Stimulated activated memory B cell treated with anti-CD40 and anti-IgM and Interleukin-4, amounts not matched to agents 10 μg/mL and 1 μg/mL and 100 μg/mL, for 72 hours (primary cell): ENCODE measurements around the gene EVX1.
A peak's percentile ranks its signal among the peaks of the same experiment; 100 is the strongest.

Source experiments
- ATAC-seq: fragments of 150-1000 bp; cut with Tn5 transposase; 2 replicates; pipeline ENCODE4 v1.10.0; 2021
- H3K27ac Mint-ChIP-seq: one replicate; pipeline ENCODE4 v1.8.0; 2022; ENCODE audit warnings: mild to moderate bottlenecking, mixed read lengths
- H3K27me3 Mint-ChIP-seq: one replicate; pipeline ENCODE4 v1.8.0; 2022; ENCODE audit warnings: mixed read lengths
- H3K36me3 Mint-ChIP-seq: one replicate; pipeline ENCODE4 v1.8.0; 2022; ENCODE audit warnings: mixed read lengths
- H3K4me1 Mint-ChIP-seq: one replicate; pipeline ENCODE4 v1.8.0; 2022; ENCODE audit warnings: mixed read lengths
- H3K4me3 Mint-ChIP-seq: one replicate; pipeline ENCODE4 v1.8.0; 2022; ENCODE audit warnings: mild to moderate bottlenecking, moderate library complexity, mixed read lengths
- H3K9me3 Mint-ChIP-seq: one replicate; pipeline ENCODE4 v1.8.0; 2022; ENCODE audit warnings: mixed read lengths

The EVX1 gene

DNA sequence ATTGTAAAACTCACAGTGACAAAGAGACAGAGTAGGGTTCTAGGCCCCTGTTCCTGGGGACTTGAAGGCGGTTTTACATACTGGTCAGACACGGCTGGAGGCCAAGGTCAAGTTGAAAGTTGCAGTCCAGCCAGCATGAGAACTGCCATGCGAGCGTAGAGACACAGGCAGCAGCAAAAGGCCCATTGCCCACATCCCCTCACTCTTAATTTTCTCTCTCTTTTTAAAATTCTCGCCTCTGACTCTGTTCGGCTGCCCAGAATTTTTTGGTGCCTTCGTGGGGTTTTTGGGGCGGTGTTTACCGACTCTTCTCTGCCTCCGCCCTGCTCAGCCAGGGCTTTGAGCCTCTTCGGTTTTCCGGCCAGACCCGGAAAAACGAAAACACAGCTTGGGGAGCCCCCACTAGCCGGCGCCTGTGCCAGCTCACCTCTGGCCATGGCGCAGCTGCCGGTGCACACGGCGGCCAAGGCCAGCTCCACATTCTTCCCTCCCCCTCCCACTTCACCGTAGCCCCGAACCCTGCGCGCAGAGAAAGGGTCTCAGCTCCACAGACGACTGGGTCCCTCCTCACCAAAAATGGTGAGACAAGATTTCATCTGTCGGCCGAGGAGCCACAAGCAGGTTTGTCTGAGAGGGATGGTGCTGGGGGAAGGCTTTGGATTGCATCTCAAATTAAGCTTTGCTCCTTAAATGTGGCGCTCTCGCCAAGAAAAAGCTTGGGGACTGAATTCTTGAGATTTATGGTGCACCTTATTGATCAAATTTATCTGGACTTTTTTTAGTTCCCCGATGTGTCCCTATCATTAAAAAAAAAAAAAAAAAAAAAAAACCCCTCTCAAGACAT is 40.4 kb upstream of the EVX1 start:
- Mint-ChIP-seq H3K27me3 (peaks cover 99% of the 10 kb centered on the region), H3K9me3 (no peaks in the 10 kb centered on the region), H3K4me3 (no peak overlapping the region), H3K27ac (no peak overlapping the region), H3K36me3 (no peaks in the 10 kb centered on the region), H3K4me1 (peaks cover 43% of the 10 kb centered on the region)
- ATAC-seq, result no peak

DNA sequence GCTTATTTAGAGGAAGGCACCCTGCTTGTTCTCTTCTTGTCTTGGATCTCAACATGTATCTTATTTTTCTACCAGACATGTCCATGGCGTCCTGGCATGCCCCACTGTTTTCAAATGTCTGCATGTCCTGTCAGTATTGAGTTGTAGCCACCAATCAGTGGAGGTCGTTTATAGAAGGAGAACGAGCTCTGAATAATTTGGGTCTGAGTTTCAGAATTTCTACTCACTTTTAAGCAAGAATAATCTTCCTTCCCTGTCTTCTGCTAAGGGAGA is 39.8 kb upstream of the EVX1 start:
- Mint-ChIP-seq H3K9me3 (no peaks in the 10 kb centered on the region), H3K4me3 (no peak overlapping the region), H3K27ac (no peak overlapping the region), H3K27me3 (peaks cover 99% of the 10 kb centered on the region), H3K4me1 (peaks cover 43% of the 10 kb centered on the region), H3K36me3 (no peaks in the 10 kb centered on the region)
- ATAC-seq, result no peak

DNA sequence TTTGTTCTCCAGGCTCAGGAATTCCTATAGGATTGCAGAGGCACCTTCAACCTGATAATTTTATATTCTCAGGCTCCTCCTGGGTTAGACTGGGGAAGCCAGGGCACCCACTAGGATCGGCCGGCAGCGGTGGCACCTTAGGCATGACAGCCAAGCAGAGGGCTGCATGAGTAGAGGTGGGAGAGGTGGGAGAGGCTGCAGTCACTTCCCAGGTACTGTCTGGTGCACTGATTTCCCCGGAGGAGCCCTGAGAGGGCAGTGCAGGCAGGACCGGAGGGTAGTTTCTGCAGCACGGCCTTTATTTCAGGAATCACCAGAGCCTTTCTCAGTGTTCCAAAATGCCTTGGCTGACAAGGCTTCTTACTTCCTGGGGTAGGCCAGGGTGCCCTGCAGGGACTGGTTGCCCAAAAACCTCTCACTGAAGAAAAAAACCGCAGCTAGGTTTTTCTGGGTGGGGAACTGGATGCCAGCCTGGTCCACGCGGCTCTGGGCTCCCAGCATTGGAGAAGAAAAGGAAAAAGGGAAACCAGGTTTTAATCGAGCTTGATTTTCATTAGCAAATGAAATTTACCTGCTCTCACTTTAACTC is 39.1 kb upstream of the EVX1 start:
- no peaks in the 10 kb centered on the region for H3K9me3 Mint-ChIP-seq
- peaks cover 41% of the 10 kb centered on the region for H3K4me1 Mint-ChIP-seq
- peaks cover 99% of the 10 kb centered on the region for H3K27me3 Mint-ChIP-seq
- H3K27ac Mint-ChIP-seq, result no peak overlapping the region
- H3K4me3 Mint-ChIP-seq, result no peak overlapping the region
- no peak for ATAC-seq
- H3K36me3 Mint-ChIP-seq, result no peaks in the 10 kb centered on the region

DNA sequence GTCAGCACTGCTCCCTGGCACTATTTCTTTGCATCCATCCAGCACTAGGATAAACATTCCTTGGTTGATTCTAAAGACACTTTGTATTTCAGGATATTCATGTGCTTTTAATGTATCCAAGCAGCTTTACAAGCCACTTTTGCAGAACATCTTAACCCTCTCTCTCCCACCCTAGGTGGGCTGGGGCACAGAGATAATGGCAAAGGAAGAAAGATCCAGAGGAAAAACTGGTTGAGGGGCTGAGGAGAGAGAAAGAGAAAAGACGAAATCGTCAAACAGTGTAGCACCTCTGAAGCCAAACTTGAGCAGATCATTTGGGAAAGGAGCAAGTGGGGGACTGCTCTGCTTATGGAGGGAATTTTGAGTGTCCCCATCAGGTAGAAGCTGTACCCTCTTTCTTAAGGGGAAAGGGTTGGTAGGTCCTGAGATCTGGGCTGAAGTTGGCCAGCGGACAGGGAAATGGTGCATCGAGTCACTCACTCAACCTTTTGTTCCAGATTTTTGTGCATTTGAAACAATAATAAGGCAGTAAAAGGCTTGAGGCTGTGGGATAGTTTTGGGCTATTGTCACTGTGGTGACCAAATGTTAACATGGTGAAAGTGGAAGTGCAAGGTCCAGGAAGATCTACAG is 38.5 kb upstream of the EVX1 start:
- H3K4me3 Mint-ChIP-seq, result no peak overlapping the region
- H3K36me3 Mint-ChIP-seq, result no peaks in the 10 kb centered on the region
- H3K27me3 Mint-ChIP-seq, result peaks cover 99% of the 10 kb centered on the region
- peaks cover 35% of the 10 kb centered on the region for H3K4me1 Mint-ChIP-seq
- H3K27ac Mint-ChIP-seq, result no peak overlapping the region
- no peaks in the 10 kb centered on the region for H3K9me3 Mint-ChIP-seq
- ATAC-seq, result no peak

DNA sequence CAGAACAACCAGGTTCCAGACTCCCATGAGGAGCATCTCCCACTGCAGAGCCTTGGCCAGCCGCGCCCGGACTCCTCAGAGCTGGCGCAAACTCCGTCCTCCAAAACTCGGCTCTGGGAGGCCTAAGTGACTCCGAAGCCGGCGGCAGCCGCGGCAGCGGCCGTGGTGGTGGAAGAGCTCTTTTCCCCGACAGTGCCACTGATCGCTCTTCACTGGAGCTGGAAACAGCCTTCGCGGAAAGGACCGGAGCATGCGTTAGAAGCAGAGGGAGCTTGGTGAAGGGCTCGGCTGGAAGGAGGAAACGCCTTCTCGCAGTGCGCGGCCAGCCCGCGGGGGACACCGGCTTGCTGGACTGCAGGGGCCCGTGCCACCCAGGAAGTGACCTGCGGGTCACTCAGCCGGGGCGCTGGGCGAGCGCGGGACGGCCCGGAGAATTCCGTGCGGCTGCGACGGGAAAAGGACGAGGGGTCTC is 37.7 kb upstream of the EVX1 start:
- H3K27ac Mint-ChIP-seq, result no peak overlapping the region
- no peaks in the 10 kb centered on the region for H3K9me3 Mint-ChIP-seq
- peaks cover 100% of the 10 kb centered on the region for H3K27me3 Mint-ChIP-seq
- H3K36me3 Mint-ChIP-seq, result no peaks in the 10 kb centered on the region
- no peak for ATAC-seq
- H3K4me3 Mint-ChIP-seq, result no peak overlapping the region
- H3K4me1 Mint-ChIP-seq, result peaks cover 32% of the 10 kb centered on the region

DNA sequence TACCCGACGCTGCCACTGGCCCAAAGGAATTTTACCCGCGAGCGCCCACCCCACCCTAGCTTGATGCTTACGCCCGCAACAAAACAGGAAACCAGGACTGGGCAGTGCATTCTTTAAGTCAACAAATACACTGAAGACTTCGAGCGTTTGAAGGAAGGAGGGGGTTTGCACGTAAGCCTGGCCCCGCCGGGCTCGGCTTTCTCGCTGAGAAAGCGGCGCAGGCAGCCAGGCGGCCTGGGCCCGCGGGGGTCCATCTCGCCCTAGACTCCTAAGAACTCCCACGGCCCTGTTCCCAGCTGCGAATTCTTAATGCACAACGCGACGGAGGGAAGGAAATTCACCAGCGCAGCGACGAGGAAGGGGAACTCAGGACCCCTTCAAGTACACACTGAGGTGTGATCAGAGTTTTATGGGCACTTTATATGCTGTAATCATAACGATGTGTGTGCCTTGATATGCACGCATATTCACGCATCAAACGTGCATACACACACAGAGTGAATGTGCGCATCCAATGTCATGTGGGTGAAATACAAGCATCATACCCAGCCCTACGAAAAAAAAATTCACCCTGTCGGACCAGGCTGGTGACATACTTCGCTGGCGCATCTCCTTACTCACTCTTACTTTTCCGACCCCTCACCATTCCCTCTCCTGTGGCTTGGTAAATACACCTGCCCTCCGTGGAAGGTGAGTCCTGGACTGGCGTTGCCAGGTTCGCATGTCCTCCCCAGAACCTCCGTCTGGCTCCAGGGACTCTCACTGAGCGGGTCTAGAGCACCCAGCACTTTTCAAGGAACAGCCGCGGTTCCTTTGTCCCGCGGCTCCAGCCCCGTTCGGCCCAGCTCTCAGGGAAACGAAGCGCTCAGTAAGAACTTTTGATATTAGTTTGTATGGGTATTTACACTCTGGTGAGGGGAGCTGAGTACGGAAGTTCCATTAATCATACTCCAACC is 37.0 kb upstream of the EVX1 start:
- H3K27me3 Mint-ChIP-seq, result peaks cover 100% of the 10 kb centered on the region
- no peak for ATAC-seq
- H3K27ac Mint-ChIP-seq, result no peak overlapping the region
- H3K4me3 Mint-ChIP-seq, result no peak overlapping the region
- H3K4me1 Mint-ChIP-seq, result peaks cover 32% of the 10 kb centered on the region
- H3K9me3 Mint-ChIP-seq, result no peaks in the 10 kb centered on the region
- no peaks in the 10 kb centered on the region for H3K36me3 Mint-ChIP-seq

DNA sequence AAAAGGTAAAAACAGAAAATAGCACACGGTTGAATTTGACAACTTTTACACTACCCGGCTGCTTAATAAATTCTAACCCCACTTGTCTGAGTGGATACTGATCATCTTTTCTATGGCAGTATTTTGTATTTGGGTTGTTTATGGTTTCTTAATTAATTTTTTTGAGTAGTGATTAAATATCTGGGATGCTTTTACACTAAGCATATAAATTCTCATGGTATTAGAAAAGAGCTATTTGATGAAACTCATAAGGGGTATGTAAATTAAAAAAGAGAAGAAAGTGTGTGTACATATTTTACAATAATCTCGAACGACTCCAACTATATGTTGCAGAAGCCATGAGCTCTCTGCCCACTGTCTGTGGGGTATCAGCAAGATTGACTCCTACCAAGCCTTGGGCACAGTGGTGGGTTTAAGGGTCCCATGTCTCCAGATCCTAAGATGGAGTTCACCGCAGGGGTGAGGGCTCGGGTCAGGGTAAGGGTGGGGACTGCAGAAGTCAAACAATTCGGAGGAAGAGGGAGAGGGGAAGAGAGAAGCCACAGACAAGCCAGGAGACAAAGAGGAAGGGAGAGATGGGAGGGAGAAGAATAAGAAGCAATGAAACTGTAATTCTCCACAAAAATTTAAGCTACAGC is 35.1 kb upstream of the EVX1 start:
- Mint-ChIP-seq H3K36me3 (no peaks in the 10 kb centered on the region), H3K4me1 (peaks cover 19% of the 10 kb centered on the region), H3K4me3 (no peak overlapping the region), H3K27me3 (peaks cover 100% of the 10 kb centered on the region), H3K27ac (no peak overlapping the region), H3K9me3 (no peaks in the 10 kb centered on the region)
- no peak for ATAC-seq

DNA sequence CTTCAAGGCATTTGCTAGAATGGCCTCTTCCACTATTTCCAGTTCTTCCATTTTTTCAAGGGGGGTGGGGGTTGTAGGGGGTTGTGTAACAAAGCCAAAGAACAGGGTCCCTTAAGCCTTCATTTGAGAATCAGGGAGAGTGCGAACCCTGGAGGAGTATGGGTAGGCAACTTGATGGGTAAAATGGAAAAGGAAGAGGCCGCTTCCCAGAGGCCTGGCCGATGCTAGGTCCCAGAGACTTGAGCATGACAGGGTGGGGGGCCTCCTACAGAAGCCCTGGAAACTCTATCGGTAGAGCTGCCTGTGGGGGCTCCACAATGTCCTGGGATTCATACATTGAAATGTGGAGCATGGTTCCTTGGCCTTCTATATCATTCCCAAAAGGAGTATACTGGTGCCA is 33.6 kb upstream of the EVX1 start:
- ATAC-seq, result no peak
- peaks cover 31% of the 10 kb centered on the region for H3K4me1 Mint-ChIP-seq
- H3K36me3 Mint-ChIP-seq, result no peaks in the 10 kb centered on the region
- H3K27me3 Mint-ChIP-seq, result peaks cover 99% of the 10 kb centered on the region
- no peak overlapping the region for H3K4me3 Mint-ChIP-seq
- no peak overlapping the region for H3K27ac Mint-ChIP-seq
- H3K9me3 Mint-ChIP-seq, result no peaks in the 10 kb centered on the region

DNA sequence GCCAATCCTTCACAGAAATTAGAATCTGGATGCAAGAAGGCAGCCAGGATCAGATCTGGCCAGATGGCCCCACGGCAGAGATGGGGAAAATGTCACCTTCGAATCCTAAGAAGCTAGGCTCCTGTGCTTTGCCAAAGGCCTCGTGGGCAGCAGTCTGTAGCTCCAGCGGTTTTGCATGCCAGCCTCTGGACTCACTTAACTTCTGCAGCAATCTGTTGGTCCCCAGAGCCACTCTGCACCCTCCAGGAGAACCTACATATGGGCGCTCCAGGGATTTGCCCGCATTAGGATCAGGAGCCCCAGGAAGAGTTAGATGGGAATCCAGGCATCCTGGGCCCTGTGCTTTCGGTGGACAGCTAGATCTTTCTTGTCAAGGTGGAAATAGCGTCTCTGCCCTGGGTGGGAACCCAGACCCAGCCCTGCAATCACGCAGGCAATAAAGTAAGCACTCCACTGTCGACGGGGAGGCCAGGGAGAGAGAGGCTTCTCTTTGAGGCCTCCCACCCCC is 32.6 kb upstream of the EVX1 start:
- H3K36me3 Mint-ChIP-seq, result no peaks in the 10 kb centered on the region
- peaks cover 31% of the 10 kb centered on the region for H3K4me1 Mint-ChIP-seq
- ATAC-seq, result no peak
- no peaks in the 10 kb centered on the region for H3K9me3 Mint-ChIP-seq
- H3K27me3 Mint-ChIP-seq, result peaks cover 99% of the 10 kb centered on the region
- peak overlapping the region; percentile 58 for H3K4me3 Mint-ChIP-seq
- H3K27ac Mint-ChIP-seq, result no peak overlapping the region

DNA sequence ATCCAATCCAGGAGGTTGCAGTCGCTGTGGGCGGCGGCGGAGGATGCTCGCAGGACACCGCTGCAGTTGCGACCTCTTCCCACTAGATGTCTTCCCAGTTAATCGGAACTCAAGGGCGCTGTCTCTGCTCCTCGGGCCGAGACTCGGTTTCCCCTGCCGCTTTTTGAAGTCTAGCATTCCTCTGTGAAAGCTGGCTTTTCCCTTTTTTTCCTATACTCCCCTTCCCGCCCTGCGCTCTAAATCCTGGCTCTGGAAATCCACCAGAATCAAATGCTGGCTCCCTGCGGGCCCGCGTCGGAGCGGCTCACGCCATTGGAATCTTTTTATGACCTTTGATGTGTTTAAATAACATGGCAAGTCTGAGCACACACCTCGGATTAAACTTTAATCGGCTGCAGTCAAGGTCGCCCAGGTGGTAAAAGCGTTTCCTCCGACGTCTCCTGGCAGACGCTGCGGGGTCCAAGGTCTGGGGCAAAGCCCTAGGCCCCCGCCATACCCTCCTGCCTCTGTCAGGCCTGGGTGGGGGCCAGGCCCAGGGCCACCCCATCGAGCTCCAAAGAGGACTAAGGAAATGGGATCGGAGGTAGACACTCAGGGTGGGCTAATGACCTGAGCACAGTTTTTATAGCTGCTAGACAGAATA is 32.0 kb upstream of the EVX1 start:
- Mint-ChIP-seq H3K4me1 (peaks cover 29% of the 10 kb centered on the region), H3K27me3 (peaks cover 99% of the 10 kb centered on the region), H3K4me3 (peak overlapping the region; percentile 58), H3K36me3 (no peaks in the 10 kb centered on the region), H3K9me3 (no peaks in the 10 kb centered on the region), H3K27ac (no peak overlapping the region)
- ATAC-seq, result peak; percentile 61

DNA sequence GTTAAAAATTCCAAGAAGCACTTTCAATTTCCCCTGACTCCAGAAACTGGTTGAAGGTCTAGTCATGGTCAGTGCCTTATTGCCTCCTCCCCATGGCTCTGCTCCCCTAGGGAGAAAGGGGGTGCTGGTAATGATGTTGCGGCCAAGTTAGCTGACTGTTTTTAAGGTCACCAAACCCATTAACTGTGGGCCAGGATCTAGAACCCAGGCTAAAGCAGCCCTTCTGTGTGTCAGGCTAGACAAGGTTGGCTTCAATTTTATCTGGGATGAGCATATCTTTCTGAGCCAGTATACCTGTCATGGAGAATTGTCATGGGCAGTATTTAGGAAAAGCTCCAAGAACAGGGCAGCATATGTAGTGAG is 31.5 kb upstream of the EVX1 start:
- no peak overlapping the region for H3K4me3 Mint-ChIP-seq
- no peaks in the 10 kb centered on the region for H3K9me3 Mint-ChIP-seq
- peaks cover 99% of the 10 kb centered on the region for H3K27me3 Mint-ChIP-seq
- no peak for ATAC-seq
- H3K27ac Mint-ChIP-seq, result no peak overlapping the region
- peaks cover 24% of the 10 kb centered on the region for H3K4me1 Mint-ChIP-seq
- no peaks in the 10 kb centered on the region for H3K36me3 Mint-ChIP-seq

DNA sequence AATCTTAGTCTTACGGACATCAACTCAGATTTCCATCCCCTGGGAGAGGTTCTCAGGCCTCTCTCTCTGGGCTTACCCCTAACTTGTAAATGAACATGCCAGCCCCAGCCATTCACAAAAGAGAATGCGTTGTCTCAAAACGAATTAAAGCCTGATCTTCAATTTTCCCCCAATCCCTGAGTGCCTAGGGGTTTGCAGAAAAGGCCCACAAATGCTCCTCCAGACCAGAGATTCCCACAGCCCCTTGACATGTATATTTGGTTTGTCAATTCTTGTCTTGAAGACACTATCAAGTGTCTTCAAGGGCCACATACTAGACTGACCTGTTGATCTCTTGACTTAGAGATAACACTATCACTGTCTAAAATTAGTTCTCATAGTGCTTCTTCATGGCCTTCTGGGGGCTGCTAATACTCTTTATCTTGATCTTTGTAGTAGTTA is 30.8 kb upstream of the EVX1 start:
- H3K27me3 Mint-ChIP-seq, result peaks cover 99% of the 10 kb centered on the region
- peaks cover 23% of the 10 kb centered on the region for H3K4me1 Mint-ChIP-seq
- H3K9me3 Mint-ChIP-seq, result no peaks in the 10 kb centered on the region
- no peak overlapping the region for H3K4me3 Mint-ChIP-seq
- ATAC-seq, result no peak
- H3K27ac Mint-ChIP-seq, result no peak overlapping the region
- no peaks in the 10 kb centered on the region for H3K36me3 Mint-ChIP-seq

DNA sequence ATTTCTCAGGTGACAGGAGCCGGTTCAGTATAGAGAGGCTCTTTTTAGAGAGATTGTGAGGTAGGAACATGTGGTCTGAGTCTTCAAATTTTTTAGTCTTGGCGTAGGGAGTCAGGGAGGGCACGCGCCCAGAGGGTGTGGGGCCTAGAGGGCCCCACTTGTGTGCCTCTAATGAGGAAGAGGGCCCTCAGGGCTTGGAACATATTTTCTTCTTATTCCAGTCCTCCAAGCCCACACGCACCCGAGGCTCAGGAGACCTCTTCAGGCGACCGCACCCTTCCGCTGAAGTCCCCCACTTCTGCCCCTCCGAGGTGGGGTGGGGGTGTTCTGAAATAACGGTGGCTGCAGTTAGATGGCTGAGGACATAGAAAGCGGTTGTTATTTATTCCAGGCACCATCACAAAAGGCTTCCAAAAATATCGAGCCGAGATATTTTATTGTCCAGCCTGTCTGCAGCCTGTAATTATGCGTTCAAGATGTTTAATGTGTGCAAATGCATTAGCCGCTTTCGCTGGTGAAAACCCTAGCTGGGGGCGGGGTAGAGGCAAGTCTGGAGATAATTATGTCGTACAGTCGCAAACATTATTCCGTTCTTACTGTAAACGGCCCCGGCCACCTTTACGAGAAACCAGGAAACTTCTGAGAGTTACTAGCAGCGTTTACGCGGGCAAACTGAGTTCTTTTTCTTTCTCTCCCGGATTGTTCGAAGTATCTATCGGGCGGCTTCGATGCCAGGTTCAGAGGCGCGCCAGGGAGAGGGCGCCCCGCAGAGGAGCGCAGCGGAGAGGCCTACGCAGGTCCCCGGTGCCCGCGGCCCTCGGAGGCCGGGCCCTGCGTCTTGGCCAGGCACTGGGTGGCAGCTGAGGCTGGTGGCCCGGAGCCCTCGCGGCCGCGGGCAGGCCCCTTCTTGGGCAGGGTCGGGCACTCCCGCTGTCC is 29.8 kb upstream of the EVX1 start:
- no peak for ATAC-seq
- H3K27ac Mint-ChIP-seq, result no peak overlapping the region
- no peaks in the 10 kb centered on the region for H3K36me3 Mint-ChIP-seq

More for the DNA sequence above, 29.8 kb upstream of the EVX1 start:
- Mint-ChIP-seq H3K27me3 (peaks cover 99% of the 10 kb centered on the region), H3K4me3 (no peak overlapping the region), H3K9me3 (no peaks in the 10 kb centered on the region), H3K4me1 (peaks cover 23% of the 10 kb centered on the region)
